ENCODE results near the gene SEPTIN1. TPM values are rescaled to one million over a fixed set of nuclear protein-coding genes. Genes with fewer than 3 reads are reported as not detected.

SEPTIN1 gene
- total and polyA plus RNA-seq, 7 experiments from 2014 or later: 176 to 355 (median 201) TPM

GRCh38 chr16:30357715-30358576 is 24.4 kb downstream of the SEPTIN1 start:
- peaks cover 0 to 54% (median 3%) of the 10 kb centered on the region in 3 experiments for H3K36me3 ChIP-seq (ENCODE audit: control insufficient read depth in 2 of 3, insufficient read depth in 3 of 3, low read length in 3 of 3)
- intact Hi-C loops (cut with micrococcal nuclease): no loop called here
- H3K27me3 ChIP-seq (ENCODE audit: control insufficient read depth in 2 of 2, insufficient read depth in 2 of 2, low read length in 2 of 2): no peaks in the 10 kb centered on the region
- H3K9me3 ChIP-seq (ENCODE audit: control insufficient read depth in 2 of 3, low read length in 3 of 3): no peaks in the 10 kb centered on the region
- no peak overlapping the region for H3K27ac ChIP-seq (ENCODE audit: low read depth, low read length)
- DNase-seq: peak in 1 of 9 donors; percentile 2
- Mint-ChIP-seq H3K27me3 (peaks cover 0 to 2% (median 0%) of the 10 kb centered on the region in 5 donors), H3K4me3 (no peak overlapping the region), H3K4me1 (peaks cover 10 to 36% (median 27%) of the 10 kb centered on the region in 7 donors), H3K9me3 (no peaks in the 10 kb centered on the region), H3K27ac (peak overlapping the region in 3 of 9 donors; percentile 61 to 98 (median 70)), H3K36me3 (peaks cover 4 to 30% (median 6%) of the 10 kb centered on the region in 5 donors)
- ChIA-PET CTCF (no interaction called here), POLR2A (interaction anchor here (1.0 to 4.9 kb wide), 4 partner anchors 11 to 24 kb away, joined by 4 to 22 read pairs (median 8); partner anchors contain the start of genes SEPTIN1 and TBC1D10B)
- H3K4me3 ChIP-seq (ENCODE audit: low read length): no peak overlapping the region
- H3K4me1 ChIP-seq (ENCODE audit: control insufficient read depth in 2 of 2, insufficient read depth in 2 of 2, low read length in 2 of 2): peaks cover 16 to 18% of the 10 kb centered on the region in 2 donors
- no peak for ATAC-seq

- Histone ChIP-seq H3K27me3 (ENCODE audit: control insufficient read depth in 2 of 2, insufficient read depth in 2 of 2, low read length in 2 of 2) (no peaks in the 10 kb centered on the region), H3K27ac (ENCODE audit: low read depth, low read length) (no peak overlapping the region), H3K4me1 (ENCODE audit: control insufficient read depth in 2 of 2, insufficient read depth in 2 of 2, low read length in 2 of 2) (peaks cover 16 to 18% of the 10 kb centered on the region in 2 donors), H3K9me3 (ENCODE audit: control insufficient read depth in 2 of 3, low read length in 3 of 3) (no peaks in the 10 kb centered on the region), H3K4me3 (ENCODE audit: low read length) (no peak overlapping the region), H3K36me3 (ENCODE audit: control insufficient read depth in 2 of 3, insufficient read depth in 3 of 3, low read length in 3 of 3) (peaks cover 0 to 57% (median 10%) of the 10 kb centered on the region in 3 experiments)
- peak overlapping the region in 7 of 9 donors; percentile 32 to 98 (median 80) for H3K27ac Mint-ChIP-seq
- ATAC-seq: no peak
- ChIA-PET POLR2A (interaction anchor here (0.5 to 4.9 kb wide), 6 partner anchors 12 to 771 kb away, joined by 3 to 22 read pairs (median 4); partner anchors contain the start of genes SEPTIN1, TBC1D10B and ZNF771), CTCF (no interaction called here)
- peaks cover under 1 to 28% (median 4%) of the 10 kb centered on the region in 5 donors for H3K36me3 Mint-ChIP-seq
- peaks cover 10 to 39% (median 25%) of the 10 kb centered on the region in 7 donors for H3K4me1 Mint-ChIP-seq
- H3K9me3 Mint-ChIP-seq: no peaks in the 10 kb centered on the region
- H3K4me3 Mint-ChIP-seq: no peak overlapping the region
- peak in 1 of 9 donors; percentile 4 for DNase-seq
- H3K27me3 Mint-ChIP-seq: peaks cover 0 to 2% (median 0%) of the 10 kb centered on the region in 5 donors
- intact Hi-C loops (cut with micrococcal nuclease): no loop called here
Measured at GRCh38 chr16:30357085-30357714, 25.2 kb downstream of the SEPTIN1 start.

DNA sequence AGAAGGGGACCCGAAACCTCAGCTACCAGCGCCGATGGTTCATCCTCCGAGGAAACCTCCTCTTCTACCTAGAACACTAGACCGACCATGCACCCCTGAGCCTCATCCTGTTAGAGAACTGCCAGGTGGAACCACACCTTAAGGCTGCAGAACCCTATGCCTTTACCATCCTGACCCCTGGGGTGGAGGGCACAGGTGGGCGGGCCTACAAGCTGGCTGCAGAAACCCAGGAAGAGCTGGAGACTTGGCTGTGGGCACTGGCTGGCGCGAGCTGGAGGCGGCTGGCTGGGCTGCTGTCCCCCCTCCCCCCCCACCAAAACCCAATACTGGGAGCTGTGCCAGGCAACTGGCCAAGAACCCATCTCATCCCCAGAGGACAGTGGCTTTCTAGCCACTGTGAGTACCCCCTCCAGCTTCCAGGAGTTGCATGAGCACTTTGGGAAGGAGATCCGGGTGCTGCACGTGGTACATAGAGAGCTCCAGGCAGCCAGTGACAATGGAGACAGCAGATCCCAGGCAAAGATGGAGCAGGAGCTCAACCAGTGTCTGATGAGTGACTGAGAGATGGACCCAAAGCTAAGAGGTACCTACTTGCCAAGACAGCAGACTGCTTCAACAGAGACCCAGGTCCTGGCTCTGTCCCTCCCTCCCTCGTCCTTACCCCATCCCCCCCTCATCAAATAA is 25.8 kb downstream of the SEPTIN1 start:
- intact Hi-C loops (cut with micrococcal nuclease): no loop called here
- POLR2A ChIA-PET: interaction anchor here (0.5 to 4.9 kb wide), 8 partner anchors 15 to 772 kb away, joined by 3 to 22 read pairs (median 4); partner anchors contain the start of genes ALDOA, SEPTIN1, TBC1D10B and ZNF771
- DNase-seq: peak in 3 of 9 donors; percentile 10 to 21 (median 12)

GRCh38 chr16:30355954-30356308 is 26.4 kb downstream of the SEPTIN1 start:
- CTCF ChIA-PET: no interaction called here
- H3K27ac Mint-ChIP-seq: peak overlapping the region; percentile 87 to 99 (median 98)
- H3K27me3 Mint-ChIP-seq: peaks cover 0 to 2% (median 0%) of the 10 kb centered on the region in 5 donors
- Histone ChIP-seq H3K36me3 (ENCODE audit: control insufficient read depth in 2 of 3, insufficient read depth in 3 of 3, low read length in 3 of 3) (peaks cover 0 to 67% (median 22%) of the 10 kb centered on the region in 3 experiments), H3K4me3 (ENCODE audit: low read length) (peak overlapping the region; percentile 82), H3K27me3 (ENCODE audit: control insufficient read depth in 2 of 2, insufficient read depth in 2 of 2, low read length in 2 of 2) (no peaks in the 10 kb centered on the region), H3K27ac (ENCODE audit: low read depth, low read length) (peak overlapping the region; percentile 92), H3K4me1 (ENCODE audit: control insufficient read depth in 2 of 2, insufficient read depth in 2 of 2, low read length in 2 of 2) (peaks cover 16 to 18% of the 10 kb centered on the region in 2 donors), H3K9me3 (ENCODE audit: control insufficient read depth in 2 of 3, low read length in 3 of 3) (no peaks in the 10 kb centered on the region)
- H3K9me3 Mint-ChIP-seq: no peaks in the 10 kb centered on the region
- POLR2A ChIA-PET: interaction anchor here (0.5 to 4.9 kb wide), 7 partner anchors 15 to 290 kb away, joined by 3 to 22 read pairs (median 4); partner anchors contain the start of genes ALDOA, TBC1D10B and ZNF771
- DNase-seq: peak in 1 of 9 donors; percentile 14
- peak overlapping the region; percentile 90 to 100 (median 96) for H3K4me3 Mint-ChIP-seq
- no peak for ATAC-seq
- intact Hi-C loops (cut with micrococcal nuclease): loop anchor here (1.0 to 2.0 kb wide), 6 partner anchors 14 to 53 kb away; partner anchors contain the start of genes TBC1D10B (in 1 of the 2) and ZNF771 (in 1 of the 2)
- H3K36me3 Mint-ChIP-seq: peaks cover 0 to 27% (median 4%) of the 10 kb centered on the region in 5 donors
- H3K4me1 Mint-ChIP-seq: peaks cover 10 to 44% (median 27%) of the 10 kb centered on the region in 7 donors

More for the DNA sequence above, 25.8 kb downstream of the SEPTIN1 start:
- Mint-ChIP-seq H3K27ac (peak overlapping the region; percentile 71 to 99 (median 98)), H3K4me1 (peaks cover 10 to 39% (median 27%) of the 10 kb centered on the region in 7 donors), H3K36me3 (peaks cover 0 to 29% (median 4%) of the 10 kb centered on the region in 5 donors), H3K9me3 (no peaks in the 10 kb centered on the region), H3K27me3 (peaks cover 0 to 2% (median 0%) of the 10 kb centered on the region in 5 donors), H3K4me3 (peak overlapping the region; percentile 90 to 100 (median 96))
- Histone ChIP-seq H3K9me3 (ENCODE audit: control insufficient read depth in 2 of 3, low read length in 3 of 3) (no peaks in the 10 kb centered on the region), H3K27ac (ENCODE audit: low read depth, low read length) (peak overlapping the region; percentile 92), H3K4me3 (ENCODE audit: low read length) (no peak overlapping the region), H3K36me3 (ENCODE audit: control insufficient read depth in 2 of 3, insufficient read depth in 3 of 3, low read length in 3 of 3) (peaks cover 0 to 61% (median 16%) of the 10 kb centered on the region in 3 experiments), H3K4me1 (ENCODE audit: control insufficient read depth in 2 of 2, insufficient read depth in 2 of 2, low read length in 2 of 2) (peaks cover 16 to 18% of the 10 kb centered on the region in 2 donors), H3K27me3 (ENCODE audit: control insufficient read depth in 2 of 2, insufficient read depth in 2 of 2, low read length in 2 of 2) (no peaks in the 10 kb centered on the region)
- ATAC-seq: no peak
- CTCF ChIA-PET: no interaction called here

GRCh38 chr16:30355144-30355953 is 27.0 kb downstream of the SEPTIN1 start, which contains the start of gene CD2BP2:
TSS of gene CD2BP2 (minus strand) at chr16:30355308. CDS start at chr16:30354681, 627 bp downstream.
- ChIA-PET POLR2A (interaction anchor here (0.8 to 4.9 kb wide), 12 partner anchors 11 to 289 kb away, joined by 3 to 22 read pairs (median 4); partner anchors contain the start of genes ALDOA, SEPTIN1, TBC1D10B and ZNF48), CTCF (interaction anchor here (1.1 kb wide), 1 partner anchor 20 kb away, joined by 3 read pairs; no protein-coding TSS in a partner anchor)
- Mint-ChIP-seq H3K4me1 (peaks cover 10 to 45% (median 28%) of the 10 kb centered on the region in 7 donors), H3K9me3 (no peaks in the 10 kb centered on the region), H3K4me3 (peak within 1 kb of the TSS; percentile 90 to 100 (median 96)), H3K36me3 (peaks cover 0 to 29% (median 3%) of the 10 kb centered on the region in 5 donors), H3K27ac (peak within 1 kb of the TSS; percentile 95 to 99 (median 98)), H3K27me3 (peaks cover 0 to 2% (median 0%) of the 10 kb centered on the region in 5 donors)
- H3K9me3 ChIP-seq (ENCODE audit: control insufficient read depth in 2 of 3, low read length in 3 of 3): no peaks in the 10 kb centered on the region
- no peaks in the 10 kb centered on the region for H3K27me3 ChIP-seq (ENCODE audit: control insufficient read depth in 2 of 2, insufficient read depth in 2 of 2, low read length in 2 of 2)
- peaks cover 16 to 18% of the 10 kb centered on the region in 2 donors for H3K4me1 ChIP-seq (ENCODE audit: control insufficient read depth in 2 of 2, insufficient read depth in 2 of 2, low read length in 2 of 2)
- H3K27ac ChIP-seq (ENCODE audit: low read depth, low read length): peak within 1 kb of the TSS; percentile 92
- DNase-seq (peak; percentile 75 to 91 (median 86)), ATAC-seq (peak; percentile 92)
- intact Hi-C loops (cut with micrococcal nuclease): loop anchor here (1.0 to 2.0 kb wide), 6 partner anchors 15 to 53 kb away; partner anchors contain the start of genes TBC1D10B (in 1 of the 2) and ZNF771 (in 1 of the 2)
- H3K4me3 ChIP-seq (ENCODE audit: low read length): peak within 1 kb of the TSS; percentile 82
- H3K36me3 ChIP-seq (ENCODE audit: control insufficient read depth in 2 of 3, insufficient read depth in 3 of 3, low read length in 3 of 3): peaks cover 0 to 73% (median 22%) of the 10 kb centered on the region in 3 experiments

All from naive thymus-derived CD4-positive, alpha-beta T cell (primary cell).